K562 (cell line): Measurements from ENCODE around the gene PLEKHA6. TPM values are rescaled to one million over a fixed set of nuclear protein-coding genes. Genes with fewer than 3 reads are reported as not detected.

Source experiments
- ATAC-seq: fragments of 200-7000 bp; cut with Tn5 transposase; 3 replicates; pipeline ENCODE4 v1.9.1; 2020; ENCODE audit warnings: moderate library complexity
- BruUV-seq: library from RNA; stranded (reverse); fragments of 400-500 nt; replicated peaks from 2 replicates; lab custom pipeline; 2021; lab: Mats Ljungman, UMichigan
- CTCF ChIA-PET: fragments of 300-600 bp; formaldehyde crosslinking; extraction: SDS; loops from one replicate; lab custom pipeline; 2021; ENCODE audit warnings: low intra/inter-chr PET ratio; lab: Yijun Ruan, JAX
- POLR2A ChIA-PET: fragments of 300-600, 350-650 bp; sonication (Branson Sonifier 250); formaldehyde crosslinking; extraction: SDS; loops from one replicate; lab custom pipeline; 2021; ENCODE audit warnings: antibody characterized with exemption, inconsistent platforms; lab: Yijun Ruan, JAX
- DNase-seq, 4 experiments: peaks; one replicate each; pipeline versions ENCODE4 v3.0.0 to v3.0.0-alpha.2; 2011 to 2018; ENCODE audit warnings: low spot score in 3 of 4, mixed read lengths in 3 of 4; ENCODE audit errors: extremely low read depth in 1 of 4
- FAIRE-seq: peaks from 2 replicates; lab custom pipeline; 2011; peaks lifted over from hg19 to GRCh38; lab: Jason Lieb, UNC
- H2AFZ ChIP-seq: 2 replicates; pipeline ENCODE4 v1.6.0; 2011; ENCODE audit warnings: low read depth, low read length, control low read depth, inconsistent platforms
- H3K27ac ChIP-seq: fragments of 200-600 bp; 3 replicates; pipeline ENCODE4 v1.8.0; 2011; ENCODE audit warnings: low read depth, mild to moderate bottlenecking, control low read depth, inconsistent platforms, low read length, moderate library complexity, mixed read lengths; ENCODE audit errors: extremely low read depth
- H3K27me3 ChIP-seq, 2 experiments: fragments of 300-600 bp in 1 of 2; 2 replicates in 1 of 2; 3 replicates in 1 of 2; pipeline versions ENCODE4 v1.6.0 to v1.8.0; 2011; ENCODE audit warnings: inconsistent platforms in 2 of 2, low read length in 2 of 2, mild to moderate bottlenecking in 1 of 2, mixed read lengths in 1 of 2, moderate library complexity in 1 of 2; ENCODE audit not compliant: control insufficient read depth in 2 of 2, insufficient read depth in 2 of 2
- H3K36me3 ChIP-seq: fragments of 300-600 bp; 3 replicates; pipeline ENCODE4 v1.8.0; 2011; ENCODE audit warnings: mild to moderate bottlenecking, low read length, inconsistent platforms; ENCODE audit not compliant: control insufficient read depth, insufficient read depth
- H3K4me1 ChIP-seq, 2 experiments: fragments of 200-600 bp in 1 of 2; replicated peaks in 1 of 2; 2 replicates in 1 of 2; 3 replicates in 1 of 2; pipeline versions ENCODE4 v1.5.1 to v1.8.0; 2011; ENCODE audit warnings: inconsistent platforms in 2 of 2, low read length in 2 of 2, mild to moderate bottlenecking in 1 of 2, mixed read lengths in 1 of 2, moderate library complexity in 1 of 2; ENCODE audit not compliant: control insufficient read depth in 2 of 2, insufficient read depth in 2 of 2
- H3K4me2 ChIP-seq: 2 replicates; pipeline ENCODE4 v1.6.1; 2011; ENCODE audit warnings: low read length, control low read depth, inconsistent platforms, mixed read lengths; ENCODE audit not compliant: insufficient read depth
- H3K4me3 ChIP-seq: fragments of 200-600 bp; sonication (generic), shearing (Covaris generic); 2 replicates; pipeline ENCODE4 v1.5.1; 2016; ENCODE audit warnings: control low read depth, inconsistent platforms
- H3K79me2 ChIP-seq: fragments of 200-600 bp; 3 replicates; pipeline ENCODE4 v1.8.0; 2011; ENCODE audit warnings: low read length, inconsistent platforms; ENCODE audit not compliant: control insufficient read depth, insufficient read depth
- H3K9ac ChIP-seq, 2 experiments: 2 replicates each; pipeline versions ENCODE4 v1.6.0 to v1.6.1; 2011; ENCODE audit warnings: low read depth in 2 of 2, low read length in 2 of 2, control low read depth in 1 of 2, inconsistent platforms in 1 of 2, mild to moderate bottlenecking in 1 of 2, mixed read lengths in 1 of 2; ENCODE audit not compliant: insufficient read depth in 1 of 2
- H3K9me1 ChIP-seq: one replicate; pipeline ENCODE4 v1.6.0; 2011; ENCODE audit warnings: inconsistent platforms, mild to moderate bottlenecking, low read length, moderate library complexity; ENCODE audit not compliant: control insufficient read depth, insufficient read depth
- H3K9me3 ChIP-seq: replicated peaks from 2 replicates; pipeline ENCODE4 v1.5.1; 2011; ENCODE audit warnings: low read depth, low read length, inconsistent platforms; ENCODE audit not compliant: control insufficient read depth, insufficient read depth
- H4K20me1 ChIP-seq: replicated peaks from 2 replicates; pipeline ENCODE4 v1.6.1; 2011; ENCODE audit warnings: low read length, inconsistent platforms, mixed read lengths; ENCODE audit not compliant: control insufficient read depth, insufficient read depth
- ADNP ChIP-seq: fragments of 200-800 bp; sonication (Bioruptor generic); IDR thresholded peaks from 2 replicates; pipeline ENCODE4 v1.6.1; 2016; ENCODE audit warnings: missing genetic modification characterization, missing compliant biosample characterization
- CREBBP ChIP-seq: IDR thresholded peaks from one replicate; pipeline ENCODE4 v1.6.1; 2012; ENCODE audit warnings: low read depth, mild to moderate bottlenecking, control low read depth, inconsistent platforms, low read length
- CREM ChIP-seq: IDR thresholded peaks from 2 replicates; pipeline ENCODE4 v1.6.1; 2014; ENCODE audit warnings: antibody characterized with exemption, low read depth
- FIP1L1 ChIP-seq: fragments of 200-400 bp; formaldehyde crosslinking; IDR thresholded peaks from 2 replicates; pipeline ENCODE4 v1.6.1; 2018; ENCODE audit warnings: mild to moderate bottlenecking, low read depth, low read length; ENCODE audit not compliant: poor library complexity, severe bottlenecking
- FOXK2 ChIP-seq, 2 experiments: fragments of 450-650 bp; IDR thresholded peaks in 1 of 2; conservative IDR thresholded peaks in 1 of 2; 2 replicates each; pipeline ENCODE4 v1.6.1; 2016; ENCODE audit warnings: low read depth in 2 of 2, mild to moderate bottlenecking in 1 of 2
- HEY1 ChIP-seq: fragments of 250-450 bp; sonication (Bioruptor Pico); IDR thresholded peaks from 2 replicates; pipeline ENCODE4 v1.5.0; 2020; ENCODE audit warnings: mild to moderate bottlenecking, moderate library complexity, borderline replicate concordance
- LCOR ChIP-seq: sonication (generic); formaldehyde crosslinking; IDR thresholded peaks from 2 replicates; pipeline ENCODE4 v1.8.0; 2022; ENCODE audit warnings: mild to moderate bottlenecking, missing genetic modification reagents
- MED1 ChIP-seq: sonication (generic); formaldehyde crosslinking; IDR thresholded peaks from 2 replicates; pipeline ENCODE4 v1.8.1; 2023; ENCODE audit warnings: missing genetic modification reagents, borderline replicate concordance
- NFYB ChIP-seq: IDR thresholded peaks from 2 replicates; pipeline ENCODE4 v1.6.1; 2011; ENCODE audit warnings: mild to moderate bottlenecking, moderate library complexity; ENCODE audit not compliant: insufficient read length; ENCODE audit errors: extremely low read depth
- NR4A1 ChIP-seq, 2 experiments: fragments of 250-450 bp in 1 of 2; fragments of 450-650 bp in 1 of 2; sonication (Bioruptor Pico) in 1 of 2; IDR thresholded peaks; 2 replicates each; pipeline versions ENCODE4 v1.4.0 to v1.6.1; 2016 to 2020; ENCODE audit warnings: mild to moderate bottlenecking in 2 of 2, missing compliant biosample characterization in 1 of 2, missing genetic modification characterization in 1 of 2, moderate library complexity in 1 of 2
- PRPF4 ChIP-seq: fragments of 200-400 bp; formaldehyde crosslinking; IDR thresholded peaks from one replicate; pipeline ENCODE4 v1.6.1; 2017; ENCODE audit warnings: low read length, low read depth, mild to moderate bottlenecking; ENCODE audit not compliant: insufficient read depth, poor library complexity, severe bottlenecking
- TAF1 ChIP-seq: IDR thresholded peaks from 2 replicates; pipeline ENCODE4 v1.6.1; 2011; ENCODE audit warnings: mild to moderate bottlenecking, low read length, moderate library complexity; ENCODE audit not compliant: insufficient read depth, control insufficient read depth, severe bottlenecking; ENCODE audit errors: extremely low read depth
- ZNF253 ChIP-seq: fragments of 250-450 bp; sonication (Bioruptor Pico); conservative IDR thresholded peaks from 2 replicates; pipeline ENCODE4 v1.6.1; 2021; ENCODE audit warnings: mild to moderate bottlenecking
- WGBS: fragments of 100-300 bp; shearing (Covaris generic); methylation state at CpG from one replicate; pipeline ENCODE4 v1.1.6; 2016; ENCODE audit warnings: low coverage, mixed read lengths; ENCODE audit not compliant: insufficient coverage; ENCODE audit errors: missing lambda C conversion rate; 5-methylcytosine and 5-hydroxymethylcytosine counted together
- in situ Hi-C: fragments of 300-500 bp; cut with MboI; formaldehyde crosslinking; loops from 4 replicates; pipeline ENCODE4 v1.15.0; 2018; ENCODE audit warnings: inconsistent platforms, mixed read lengths
- intact Hi-C: fragments of 100-400 bp; cut with micrococcal nuclease; formaldehyde crosslinking; loops from 2 replicates; pipeline ENCODE4 v1.14.2; 2022
- polyA plus RNA-seq, 8 experiments: library from polyadenylated mRNA; depleted of rRNA in 4 of 8; stranded (reverse) in 5 of 8; unstranded in 3 of 8; fragments of >200 nt; fragmentation: Nextera tagmentation in 2 of 8; fragmentation: Illumina TruSeq in 1 of 8; extraction: Ambion mirVana in 2 of 8; extraction: Trizol in 1 of 8; gene quantifications; 2 replicates each; pipeline versions ENCODE4 v1.2.1 to v1.2.3, GENCODE V29; 2011 to 2014; ENCODE audit warnings: inconsistent platforms in 1 of 8, missing spikeins in 1 of 8
- total RNA-seq, 7 experiments: library from RNA; depleted of rRNA in 6 of 7; stranded (reverse); fragments of >200 nt in 6 of 7; fragmentation: Illumina TruSeq in 2 of 7; extraction: Trizol in 2 of 7; gene quantifications; 2 replicates each; pipeline versions ENCODE4 v1.2.1 to v1.2.3, GENCODE V29; 2011 to 2021; ENCODE audit warnings: low replicate concordance in 1 of 7
- TF ChIP-seq, protein P1 (sequence below): fragments of 450-650 bp; IDR thresholded peaks from 2 replicates; pipeline ENCODE4 v1.6.1; 2016; ENCODE audit warnings: mild to moderate bottlenecking
- TF ChIP-seq, protein P2 (sequence below): fragments of 250-450 bp; sonication (Bioruptor Pico); IDR thresholded peaks from 2 replicates; pipeline ENCODE4 v1.8.0; 2022; ENCODE audit warnings: inconsistent platforms

The PLEKHA6 gene
- total and polyA plus RNA-seq, 9 of the 15 experiments (the other 6 are each of a cell fraction or from before 2014, with no cell fraction given), result under 0.01 to 0.33 (median 0.01) TPM; not detected in 4

DNA sequence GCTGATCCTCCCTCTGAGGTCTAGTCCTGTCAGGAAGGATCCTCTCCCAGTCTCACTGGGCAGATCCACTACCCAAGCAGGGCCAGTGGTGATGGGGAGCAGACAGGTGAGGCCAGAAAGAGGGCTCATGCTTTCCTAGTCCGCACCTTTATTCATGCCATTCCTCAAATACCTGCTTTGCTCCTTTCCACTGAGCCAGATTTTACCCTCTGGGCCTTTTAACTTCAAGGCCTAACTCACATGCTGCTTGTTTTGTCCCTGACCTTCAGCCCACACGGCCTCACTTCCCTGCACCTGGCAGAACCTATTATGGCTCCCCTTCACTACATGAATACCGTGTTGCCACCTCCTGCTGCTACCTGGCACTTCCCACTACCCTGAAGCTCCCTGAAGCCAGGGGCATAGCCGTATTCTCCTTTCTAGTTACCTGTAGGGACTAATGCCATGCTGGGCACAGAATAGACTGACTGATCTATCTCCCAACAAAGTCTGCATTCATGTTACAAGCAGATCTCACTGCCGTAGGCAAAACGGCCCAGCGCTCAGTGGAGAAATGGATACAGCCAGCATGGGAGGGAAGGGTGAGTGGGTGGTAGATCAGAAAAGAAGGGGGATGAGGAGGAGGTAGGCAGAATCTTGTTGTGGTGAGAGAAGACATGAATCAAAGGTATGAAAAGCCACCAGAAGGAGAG, 109.8 kb downstream of the PLEKHA6 start:
- Histone ChIP-seq H3K4me1 (no peaks in the 10 kb centered on the region), H3K36me3 (no peaks in the 10 kb centered on the region), H3K79me2 (no peaks in the 10 kb centered on the region), H3K9ac (no peak overlapping the region), H3K4me3 (no peak overlapping the region), H2AFZ (no peak overlapping the region), H3K9me1 (no peaks in the 10 kb centered on the region), H4K20me1 (peaks cover 17% of the 10 kb centered on the region; the same call in 1 of the 2 replicates), H3K27me3 (peaks cover 57 to 86% of the 10 kb centered on the region in 2 experiments), H3K27ac (no peak overlapping the region), H3K4me2 (no peak overlapping the region), H3K9me3 (no peaks in the 10 kb centered on the region)
- no peak for ATAC-seq
- under 1% methylated on average over 7 of the region's 7 CpGs for WGBS
- FAIRE-seq, result no peak
- POLR2A ChIA-PET, result no interaction called here
- TF ChIP-seq, protein P1, sequence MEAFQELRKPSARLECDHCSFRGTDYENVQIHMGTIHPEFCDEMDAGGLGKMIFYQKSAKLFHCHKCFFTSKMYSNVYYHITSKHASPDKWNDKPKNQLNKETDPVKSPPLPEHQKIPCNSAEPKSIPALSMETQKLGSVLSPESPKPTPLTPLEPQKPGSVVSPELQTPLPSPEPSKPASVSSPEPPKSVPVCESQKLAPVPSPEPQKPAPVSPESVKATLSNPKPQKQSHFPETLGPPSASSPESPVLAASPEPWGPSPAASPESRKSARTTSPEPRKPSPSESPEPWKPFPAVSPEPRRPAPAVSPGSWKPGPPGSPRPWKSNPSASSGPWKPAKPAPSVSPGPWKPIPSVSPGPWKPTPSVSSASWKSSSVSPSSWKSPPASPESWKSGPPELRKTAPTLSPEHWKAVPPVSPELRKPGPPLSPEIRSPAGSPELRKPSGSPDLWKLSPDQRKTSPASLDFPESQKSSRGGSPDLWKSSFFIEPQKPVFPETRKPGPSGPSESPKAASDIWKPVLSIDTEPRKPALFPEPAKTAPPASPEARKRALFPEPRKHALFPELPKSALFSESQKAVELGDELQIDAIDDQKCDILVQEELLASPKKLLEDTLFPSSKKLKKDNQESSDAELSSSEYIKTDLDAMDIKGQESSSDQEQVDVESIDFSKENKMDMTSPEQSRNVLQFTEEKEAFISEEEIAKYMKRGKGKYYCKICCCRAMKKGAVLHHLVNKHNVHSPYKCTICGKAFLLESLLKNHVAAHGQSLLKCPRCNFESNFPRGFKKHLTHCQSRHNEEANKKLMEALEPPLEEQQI, result no peak
- TF ChIP-seq, protein P2, sequence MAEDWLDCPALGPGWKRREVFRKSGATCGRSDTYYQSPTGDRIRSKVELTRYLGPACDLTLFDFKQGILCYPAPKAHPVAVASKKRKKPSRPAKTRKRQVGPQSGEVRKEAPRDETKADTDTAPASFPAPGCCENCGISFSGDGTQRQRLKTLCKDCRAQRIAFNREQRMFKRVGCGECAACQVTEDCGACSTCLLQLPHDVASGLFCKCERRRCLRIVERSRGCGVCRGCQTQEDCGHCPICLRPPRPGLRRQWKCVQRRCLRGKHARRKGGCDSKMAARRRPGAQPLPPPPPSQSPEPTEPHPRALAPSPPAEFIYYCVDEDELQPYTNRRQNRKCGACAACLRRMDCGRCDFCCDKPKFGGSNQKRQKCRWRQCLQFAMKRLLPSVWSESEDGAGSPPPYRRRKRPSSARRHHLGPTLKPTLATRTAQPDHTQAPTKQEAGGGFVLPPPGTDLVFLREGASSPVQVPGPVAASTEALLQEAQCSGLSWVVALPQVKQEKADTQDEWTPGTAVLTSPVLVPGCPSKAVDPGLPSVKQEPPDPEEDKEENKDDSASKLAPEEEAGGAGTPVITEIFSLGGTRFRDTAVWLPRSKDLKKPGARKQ (CRISPR knock-in tag), result no peak
- no peak for TF ChIP-seq PRPF4
- no peak for TF ChIP-seq NFYB
- TF ChIP-seq FIP1L1, result no peak
- no peak for TF ChIP-seq NR4A1 (CRISPR knock-in tag; IDR thresholded peaks at IDR 0.05)
- no peak for TF ChIP-seq NR4A1 (tag; IDR thresholded peaks at IDR 0.05)
- TF ChIP-seq HEY1 (CRISPR knock-in tag), result no peak
- TF ChIP-seq ADNP (tag), result no peak
- no peak for TF ChIP-seq ZNF253 (CRISPR knock-in tag)
- no peak for TF ChIP-seq FOXK2 (conservative IDR thresholded peaks at IDR 0.05 in 1 of 2, IDR thresholded peaks at IDR 0.05 in 1 of 2; ENCODE audit: low read depth in 2 of 2)
- no peak for TF ChIP-seq TAF1
- no peak for TF ChIP-seq CREBBP
- no peak for TF ChIP-seq LCOR
- no peak for TF ChIP-seq MED1
- TF ChIP-seq CREM, result no peak
- intact Hi-C loops (no loop called here), in situ Hi-C loops (no loop called here)
- BruUV-seq, result no TSS peak
- CTCF ChIA-PET, result no interaction called here
- no peak for DNase-seq
